OCI-LY1 (cell line): Measurements from ENCODE around the gene PRR5L.

Source experiments
- H2AFZ ChIP-seq: fragments of 200-600 bp; sonication (generic), shearing (Covaris generic); 2 replicates; pipeline ENCODE4 v1.6.0; 2014; ENCODE audit warnings: antibody characterized with exemption, mild to moderate bottlenecking, low read length
- H3F3A ChIP-seq: fragments of 200-600 bp; sonication (generic), shearing (Covaris generic); 2 replicates; pipeline ENCODE4 v1.6.0; 2014; ENCODE audit warnings: mild to moderate bottlenecking, antibody characterized with exemption, low read length, moderate library complexity; ENCODE audit not compliant: insufficient read depth
- H3K27ac ChIP-seq: fragments of 200-600 bp; sonication (generic); 2 replicates; pipeline ENCODE4 v1.5.1; 2014; ENCODE audit warnings: low read length, mixed run types, mild to moderate bottlenecking, low read depth; ENCODE audit not compliant: poor library complexity, severe bottlenecking
- H3K27me3 ChIP-seq: fragments of 200-600 bp; sonication (generic); 2 replicates; pipeline ENCODE4 v1.6.0; 2014; ENCODE audit warnings: antibody characterized with exemption, mild to moderate bottlenecking, low read length, moderate library complexity; ENCODE audit not compliant: insufficient read depth
- H3K36me3 ChIP-seq: fragments of 200-600 bp; sonication (generic); 2 replicates; pipeline ENCODE4 v1.6.1; 2014; ENCODE audit warnings: mild to moderate bottlenecking, antibody characterized with exemption, low read length, moderate library complexity, mixed read lengths; ENCODE audit not compliant: insufficient read depth
- H3K4me1 ChIP-seq: fragments of 200-600 bp; sonication (generic); 2 replicates; pipeline ENCODE4 v1.5.1; 2014; ENCODE audit warnings: mild to moderate bottlenecking, low read length, moderate library complexity; ENCODE audit not compliant: insufficient read depth, severe bottlenecking
- H3K4me2 ChIP-seq: fragments of 200-600 bp; sonication (generic), shearing (Covaris generic); 2 replicates; pipeline ENCODE4 v1.6.1; 2014; ENCODE audit warnings: low read length
- H3K4me3 ChIP-seq: fragments of 200-600 bp; sonication (generic); 2 replicates; pipeline ENCODE4 v1.5.1; 2014; ENCODE audit warnings: low read length, low read depth, mild to moderate bottlenecking, mixed read lengths; ENCODE audit not compliant: poor library complexity, severe bottlenecking
- H3K79me2 ChIP-seq: fragments of 200-600 bp; shearing (Covaris generic); 2 replicates; pipeline ENCODE4 v1.6.1; 2016; ENCODE audit warnings: mixed run types, low read length, mixed read lengths; ENCODE audit not compliant: insufficient read depth
- H3K9ac ChIP-seq: fragments of 200-600 bp; sonication (generic), shearing (Covaris generic); 2 replicates; pipeline ENCODE4 v1.6.1; 2014; ENCODE audit warnings: mild to moderate bottlenecking, low read length, mixed read lengths
- H3K9me2 ChIP-seq: fragments of 200-600 bp; sonication (generic), shearing (Covaris generic); 2 replicates; pipeline ENCODE4 v1.6.1; 2014; ENCODE audit warnings: low read depth, mild to moderate bottlenecking, low read length, mixed read lengths
- H3K9me3 ChIP-seq: fragments of 200-600 bp; shearing (Covaris generic); 2 replicates; pipeline ENCODE4 v1.6.1; 2014; ENCODE audit warnings: low read length, mixed read lengths
- H4K20me1 ChIP-seq: fragments of 200-600 bp; sonication (generic), shearing (Covaris generic); 2 replicates; pipeline ENCODE4 v1.6.0; 2016; ENCODE audit warnings: mild to moderate bottlenecking, low read length; ENCODE audit not compliant: insufficient read depth
- CTCF ChIP-seq: fragments of 200-600 bp; sonication (generic), shearing (Covaris generic); IDR thresholded peaks from 2 replicates; pipeline ENCODE4 v1.5.1; 2017; ENCODE audit warnings: mild to moderate bottlenecking, antibody characterized with exemption, low read length, moderate library complexity, mixed read lengths
- EZH2 ChIP-seq: fragments of 200-600 bp; sonication (generic), shearing (Covaris generic); IDR thresholded peaks from 2 replicates; pipeline ENCODE4 v1.8.0; 2017; ENCODE audit warnings: borderline replicate concordance, mixed run types, mild to moderate bottlenecking, antibody characterized with exemption, low read length, moderate library complexity, mixed read lengths

PRR5L gene

GRCh38 chr11:36261094-36261493 is 35.0 kb upstream of the PRR5L start:
- H3K9me2 ChIP-seq = no peaks in the 10 kb centered on the region

GRCh38 chr11:36264011-36264972 is 31.8 kb upstream of the PRR5L start:
- Histone ChIP-seq H4K20me1 (no peaks in the 10 kb centered on the region), H3K4me1 (no peaks in the 10 kb centered on the region), H3K36me3 (no peaks in the 10 kb centered on the region), H3F3A (no peaks in the 10 kb centered on the region), H3K9ac (no peak overlapping the region), H3K4me2 (no peak overlapping the region), H3K9me2 (no peaks in the 10 kb centered on the region), H2AFZ (no peak overlapping the region), H3K27me3 (no peaks in the 10 kb centered on the region), H3K9me3 (no peaks in the 10 kb centered on the region), H3K4me3 (no peak overlapping the region), H3K79me2 (no peaks in the 10 kb centered on the region), H3K27ac (no peak overlapping the region)
- no peak for TF ChIP-seq EZH2
- TF ChIP-seq CTCF = no peak

More at GRCh38 chr11:36261094-36261493, 35.0 kb upstream of the PRR5L start:
- H3K4me3 ChIP-seq = no peak overlapping the region
- no peak overlapping the region for H3K27ac ChIP-seq
- H3K4me2 ChIP-seq = no peak overlapping the region
- TF ChIP-seq EZH2 = no peak
- no peak for TF ChIP-seq CTCF
- H3K79me2 ChIP-seq = no peaks in the 10 kb centered on the region
- no peaks in the 10 kb centered on the region for H3F3A ChIP-seq
- H3K9me3 ChIP-seq = no peaks in the 10 kb centered on the region
- H2AFZ ChIP-seq = no peak overlapping the region
- no peaks in the 10 kb centered on the region for H4K20me1 ChIP-seq
- no peaks in the 10 kb centered on the region for H3K27me3 ChIP-seq
- H3K9ac ChIP-seq = no peak overlapping the region
- H3K4me1 ChIP-seq = no peaks in the 10 kb centered on the region
- H3K36me3 ChIP-seq = no peaks in the 10 kb centered on the region

- TF ChIP-seq CTCF (no peak), EZH2 (no peak)
- H3K9me3 ChIP-seq = no peaks in the 10 kb centered on the region
Observed at GRCh38 chr11:36264973-36265344, 31.1 kb upstream of the PRR5L start.

More at GRCh38 chr11:36264973-36265344, 31.1 kb upstream of the PRR5L start:
- Histone ChIP-seq H4K20me1 (no peaks in the 10 kb centered on the region), H3K9ac (no peak overlapping the region), H3K4me3 (no peak overlapping the region), H3K27me3 (no peaks in the 10 kb centered on the region), H3K4me2 (no peak overlapping the region), H3K9me2 (no peaks in the 10 kb centered on the region), H3F3A (no peaks in the 10 kb centered on the region), H3K36me3 (no peaks in the 10 kb centered on the region), H3K79me2 (no peaks in the 10 kb centered on the region), H2AFZ (no peak overlapping the region), H3K4me1 (no peaks in the 10 kb centered on the region), H3K27ac (no peak overlapping the region)
